Measurements from ENCODE around the gene DCDC2B. TPM values are rescaled to one million over a fixed set of nuclear protein-coding genes. Genes with fewer than 3 reads are reported as not detected.

The DCDC2B gene
- total RNA-seq, 1 donor from 2014 or later, result not detected

GRCh38 chr1:32180186-32181060 is 28.5 kb upstream of the DCDC2B start:
- Mint-ChIP-seq H3K9me3 (ENCODE audit: unreplicated experiment) (peaks cover 8% of the 10 kb centered on the region), H3K4me3 (ENCODE audit: unreplicated experiment) (peak overlapping the region; percentile 92), H3K4me1 (ENCODE audit: low read depth, unreplicated experiment) (peaks cover 11% of the 10 kb centered on the region), H3K36me3 (ENCODE audit: unreplicated experiment) (no peaks in the 10 kb centered on the region), H3K27ac (ENCODE audit: unreplicated experiment) (peak overlapping the region; percentile 92), H3K27me3 (ENCODE audit: unreplicated experiment) (peaks cover 5% of the 10 kb centered on the region)
- TF ChIP-seq CTCF (IDR thresholded peaks at IDR 0.05; ENCODE audit: partially characterized antibody, unreplicated experiment), result no peak
- DNase-seq, result peak; percentile 74

GRCh38 chr1:32181065-32181464 is 27.8 kb upstream of the DCDC2B start:
- Mint-ChIP-seq H3K9me3 (ENCODE audit: unreplicated experiment) (peaks cover 8% of the 10 kb centered on the region), H3K4me1 (ENCODE audit: low read depth, unreplicated experiment) (peaks cover 11% of the 10 kb centered on the region), H3K27ac (ENCODE audit: unreplicated experiment) (peak overlapping the region; percentile 68), H3K4me3 (ENCODE audit: unreplicated experiment) (peak overlapping the region; percentile 92), H3K36me3 (ENCODE audit: unreplicated experiment) (no peaks in the 10 kb centered on the region), H3K27me3 (ENCODE audit: unreplicated experiment) (peaks cover 5% of the 10 kb centered on the region)
- no peak for TF ChIP-seq CTCF (IDR thresholded peaks at IDR 0.05; ENCODE audit: partially characterized antibody, unreplicated experiment)
- no peak for DNase-seq

- H3K4me3 Mint-ChIP-seq (ENCODE audit: unreplicated experiment), result peak overlapping the region; percentile 92
- no peak for DNase-seq
- H3K27me3 Mint-ChIP-seq (ENCODE audit: unreplicated experiment), result peaks cover 5% of the 10 kb centered on the region
- peaks cover 14% of the 10 kb centered on the region for H3K4me1 Mint-ChIP-seq (ENCODE audit: low read depth, unreplicated experiment)
- H3K36me3 Mint-ChIP-seq (ENCODE audit: unreplicated experiment), result no peaks in the 10 kb centered on the region
- peaks cover 8% of the 10 kb centered on the region for H3K9me3 Mint-ChIP-seq (ENCODE audit: unreplicated experiment)
- H3K27ac Mint-ChIP-seq (ENCODE audit: unreplicated experiment), result peak overlapping the region; percentile 68
- TF ChIP-seq CTCF (IDR thresholded peaks at IDR 0.05; ENCODE audit: partially characterized antibody, unreplicated experiment), result no peak
Measured at GRCh38 chr1:32181563-32181962, 27.3 kb upstream of the DCDC2B start.

DNA sequence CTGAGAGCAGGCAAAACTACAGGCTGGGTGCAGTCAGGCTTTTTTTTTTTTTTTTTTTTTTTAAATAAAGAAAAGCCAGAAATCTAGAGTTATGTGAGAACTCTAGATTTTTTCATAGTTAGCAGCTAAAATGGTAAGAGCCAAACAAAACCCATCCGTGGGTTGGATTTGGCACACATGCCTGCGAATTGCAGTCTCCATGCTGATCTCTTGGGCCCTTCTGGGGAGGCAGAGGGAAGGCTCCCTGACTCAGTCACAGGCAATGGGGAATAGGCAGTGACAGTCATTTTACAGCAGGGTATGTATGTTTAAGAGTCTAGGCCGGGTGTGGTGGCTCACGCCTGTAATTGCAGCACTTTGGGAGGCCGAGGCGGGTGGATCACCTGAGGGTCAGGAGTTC is 26.8 kb upstream of the DCDC2B start:
- no peak for DNase-seq
- Mint-ChIP-seq H3K36me3 (ENCODE audit: unreplicated experiment) (no peaks in the 10 kb centered on the region), H3K27ac (ENCODE audit: unreplicated experiment) (no peak overlapping the region), H3K4me3 (ENCODE audit: unreplicated experiment) (no peak overlapping the region), H3K4me1 (ENCODE audit: low read depth, unreplicated experiment) (peaks cover 14% of the 10 kb centered on the region), H3K27me3 (ENCODE audit: unreplicated experiment) (peaks cover 5% of the 10 kb centered on the region), H3K9me3 (ENCODE audit: unreplicated experiment) (peaks cover 8% of the 10 kb centered on the region)
- no peak for TF ChIP-seq CTCF (IDR thresholded peaks at IDR 0.05; ENCODE audit: partially characterized antibody, unreplicated experiment)

DNA sequence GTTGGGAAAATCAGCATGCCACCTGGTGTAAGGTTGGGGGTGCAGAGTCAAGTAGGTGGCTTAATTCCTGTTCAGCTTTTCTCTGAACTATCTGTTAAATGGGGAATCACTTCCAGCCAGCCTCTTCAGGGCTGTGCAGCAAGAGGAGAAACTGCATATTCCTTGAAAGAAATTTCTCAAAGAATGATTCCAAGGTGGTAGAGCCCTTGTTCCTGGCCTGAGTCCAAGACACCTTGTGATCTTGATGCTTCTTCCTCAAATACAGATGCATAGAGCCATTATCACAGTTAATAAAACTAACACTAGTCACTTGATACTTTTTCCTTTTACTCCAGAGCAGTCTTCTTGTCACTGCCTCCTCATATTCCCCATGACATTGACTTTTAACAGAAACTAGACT is 24.2 kb upstream of the DCDC2B start:
- H3K4me1 Mint-ChIP-seq (ENCODE audit: low read depth, unreplicated experiment), result peaks cover 14% of the 10 kb centered on the region
- H3K36me3 Mint-ChIP-seq (ENCODE audit: unreplicated experiment), result no peaks in the 10 kb centered on the region
- no peak for DNase-seq
- H3K27ac Mint-ChIP-seq (ENCODE audit: unreplicated experiment), result no peak overlapping the region
- no peak overlapping the region for H3K4me3 Mint-ChIP-seq (ENCODE audit: unreplicated experiment)
- H3K27me3 Mint-ChIP-seq (ENCODE audit: unreplicated experiment), result peaks cover 2% of the 10 kb centered on the region
- H3K9me3 Mint-ChIP-seq (ENCODE audit: unreplicated experiment), result peaks cover 4% of the 10 kb centered on the region
- no peak for TF ChIP-seq CTCF (IDR thresholded peaks at IDR 0.05; ENCODE audit: partially characterized antibody, unreplicated experiment)
